Activated naive CD4-positive, alpha-beta T cell treated with anti-CD3 and anti-CD28 coated beads, Interleukin-2, amount 50 U/mL, for 72 hours (primary cell): ENCODE data around the gene PRR4. TPM values are rescaled to one million over a fixed set of nuclear protein-coding genes. Genes with fewer than 3 reads are reported as not detected.

Source experiments
- ATAC-seq, 2 donors: fragments of 150-1000 bp; cut with Tn5 transposase; 2 replicates each; pipeline ENCODE4 v1.10.0; 2021; ENCODE audit warnings: mild to moderate bottlenecking in 2 of 2, moderate library complexity in 2 of 2
- DNase-seq, 2 donors: peaks; one replicate each; pipeline ENCODE4 v3.0.0; 2021 to 2022; ENCODE audit warnings: low spot score in 2 of 2
- H3K27ac Mint-ChIP-seq, 2 donors: one replicate each; pipeline ENCODE4 v1.8.0; 2022; ENCODE audit warnings: mild to moderate bottlenecking in 2 of 2, mixed read lengths in 2 of 2
- H3K36me3 Mint-ChIP-seq, 2 donors: one replicate each; pipeline ENCODE4 v1.8.0; 2022; ENCODE audit warnings: mixed read lengths in 2 of 2
- H3K9me3 Mint-ChIP-seq, 2 donors: one replicate each; pipeline ENCODE4 v1.8.0; 2022; ENCODE audit warnings: mixed read lengths in 2 of 2
- total RNA-seq, 2 donors: library from RNA; stranded (reverse); gene quantifications; one replicate each; pipeline ENCODE4 v1.2.3, GENCODE V29; 2022

Gene PRR4
- total RNA-seq, 2 donors from 2014 or later: 0.48 to 2.4 TPM

- DNase-seq: no peak
- Mint-ChIP-seq H3K27ac (no peak overlapping the region), H3K36me3 (no peaks in the 10 kb centered on the region), H3K9me3 (no peaks in the 10 kb centered on the region)
- no peak for ATAC-seq
Observed at GRCh38 chr12:10824957-10825356, 24.3 kb downstream of the PRR4 start.

GRCh38 chr12:10811883-10812536 is 37.3 kb downstream of the PRR4 start:
- H3K9me3 Mint-ChIP-seq: no peaks in the 10 kb centered on the region
- H3K27ac Mint-ChIP-seq: no peak overlapping the region
- H3K36me3 Mint-ChIP-seq: no peaks in the 10 kb centered on the region
- no peak for ATAC-seq
- DNase-seq: no peak

- H3K27ac Mint-ChIP-seq: no peak within 1 kb of the TSS
- DNase-seq: no peak
- no peak for ATAC-seq
Observed at GRCh38 chr12:10810068-10810467, 39.2 kb downstream of the PRR4 start, which contains the start of gene TAS2R9. Gene TAS2R9, minus strand, starts transcription at chr12:10810168. Its CDS starts 93 bp downstream, at chr12:10810075.

GRCh38 chr12:10807186-10807585 is 42.1 kb downstream of the PRR4 start, which contains the start of gene TAS2R8:
Gene TAS2R8, minus strand, starts transcription at chr12:10807286. Its CDS starts 306 bp downstream, at chr12:10806980.
- ATAC-seq (no peak), DNase-seq (no peak)
- H3K36me3 Mint-ChIP-seq: no peaks in the 10 kb centered on the region
- no peak within 1 kb of the TSS for H3K27ac Mint-ChIP-seq
- no peaks in the 10 kb centered on the region for H3K9me3 Mint-ChIP-seq

More at GRCh38 chr12:10810068-10810467, 39.2 kb downstream of the PRR4 start, which contains the start of gene TAS2R9:
- Mint-ChIP-seq H3K9me3 (no peaks in the 10 kb centered on the region), H3K36me3 (no peaks in the 10 kb centered on the region)

GRCh38 chr12:10802587-10802986 is 46.7 kb downstream of the PRR4 start, which contains the start of gene TAS2R7:
Gene TAS2R7, minus strand, starts transcription at chr12:10802627. Its CDS starts 57 bp downstream, at chr12:10802570.
- no peak for ATAC-seq
- H3K9me3 Mint-ChIP-seq: no peaks in the 10 kb centered on the region
- no peak for DNase-seq
- H3K27ac Mint-ChIP-seq: no peak within 1 kb of the TSS
- no peaks in the 10 kb centered on the region for H3K36me3 Mint-ChIP-seq

- Mint-ChIP-seq H3K36me3 (no peaks in the 10 kb centered on the region), H3K27ac (no peak overlapping the region), H3K9me3 (no peaks in the 10 kb centered on the region)
- ATAC-seq (no peak), DNase-seq (no peak)
Observed at GRCh38 chr12:10801741-10802140, 47.5 kb downstream of the PRR4 start.

Other genes starting within 250 kb of the PRR4 start
- gene MAGOHB, start 235.9 kb downstream of the PRR4 start, total RNA-seq: 10 to 100 TPM; 54.8 to 60.7 TPM
- under 1 TPM in 1 of 2 donors, not detected in 1; 0.74 TPM for gene STYK1, start 175.4 kb downstream of the PRR4 start, total RNA-seq
- gene YBX3, start 126.2 kb downstream of the PRR4 start, total RNA-seq: 100 to 1,000 TPM in 1 of 2 donors, 10 to 100 TPM in 1; 44.9 to 156 TPM
- gene TAS2R7, start 46.8 kb downstream of the PRR4 start, total RNA-seq: not detected
- not detected for gene TAS2R8, start 42.2 kb downstream of the PRR4 start, total RNA-seq
- not detected for gene TAS2R9, start 39.3 kb downstream of the PRR4 start, total RNA-seq
- not detected for gene TAS2R10, start 23.1 kb downstream of the PRR4 start, total RNA-seq
- gene PRH1, start 34.8 kb upstream of the PRR4 start, total RNA-seq: 10 to 100 TPM in 1 of 2 donors, 1 to 10 TPM in 1; 7.8 to 25.1 TPM
- 1 to 10 TPM in 1 of 2 donors, under 1 TPM in 1; 0.23 to 1.3 TPM for gene TAS2R13, start 60.1 kb upstream of the PRR4 start, total RNA-seq
- not detected for gene PRH2, start 79.8 kb upstream of the PRR4 start, total RNA-seq
- gene TAS2R14, start 89.8 kb upstream of the PRR4 start, total RNA-seq: 1 to 10 TPM; 1.0 to 3.0 TPM
- 1 to 10 TPM in 1 of 2 donors, under 1 TPM in 1; 0.55 to 1.3 TPM for gene TAS2R50, start 137.4 kb upstream of the PRR4 start, total RNA-seq
- gene TAS2R20, start 148.8 kb upstream of the PRR4 start, total RNA-seq: 1 to 10 TPM; 1.5 to 3.7 TPM
- 1 to 10 TPM; 3.2 to 4.7 TPM for gene TAS2R19, start 173.1 kb upstream of the PRR4 start, total RNA-seq
- gene TAS2R31, start 181.9 kb upstream of the PRR4 start, total RNA-seq: 1 to 10 TPM; 4.3 to 4.4 TPM
- 1 to 10 TPM; 1.5 to 2.4 TPM for gene TAS2R46, start 212.8 kb upstream of the PRR4 start, total RNA-seq
- 1 to 10 TPM in 1 of 2 donors, under 1 TPM in 1; 0.30 to 2.7 TPM for gene TAS2R43, start 242.8 kb upstream of the PRR4 start, total RNA-seq